Erythroblast (primary cell): ENCODE data around the gene RASGRP2.

Source experiments
- GATA1 ChIP-seq: IDR thresholded peaks from 2 replicates; pipeline ENCODE4 v1.6.1; 2011; ENCODE audit warnings: low read depth, mild to moderate bottlenecking, control low read depth, low read length, moderate library complexity
- POLR2A ChIP-seq: IDR thresholded peaks from 2 replicates; pipeline ENCODE4 v1.6.1; 2011; ENCODE audit warnings: mild to moderate bottlenecking, low read length

- TF ChIP-seq POLR2A (no peak), GATA1 (no peak)
These were observed 19.6 kb upstream of the RASGRP2 start for GRCh38 chr11:64763526-64764039.
